Measurements from ENCODE around the gene NFIA. TPM values are rescaled to one million over a fixed set of nuclear protein-coding genes. Genes with fewer than 3 reads are reported as not detected.

The NFIA gene
- total and polyA plus RNA-seq, 10 of the 15 experiments (the other 5 are each of a cell fraction or from before 2014, with no cell fraction given), result 0.10 to 0.16 TPM; not detected in 8

DNA sequence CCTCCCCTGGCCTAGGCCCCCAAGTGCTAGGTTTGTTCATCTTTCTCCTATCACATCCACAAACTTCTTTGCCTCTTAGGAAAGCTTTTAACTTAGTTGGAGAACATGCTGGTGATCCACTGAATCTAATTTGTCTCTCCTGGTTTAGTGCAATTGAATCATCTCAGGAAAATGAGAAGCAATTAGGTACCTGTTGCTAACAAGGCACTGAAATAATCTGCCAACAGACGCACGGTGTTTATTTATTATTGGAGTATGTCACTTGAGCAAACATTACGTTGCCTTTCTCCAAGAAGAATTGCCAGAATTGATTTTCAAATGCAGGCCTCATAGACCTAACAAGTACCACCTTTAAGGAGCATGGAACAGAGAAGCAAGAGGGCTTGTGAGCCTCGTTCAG is 309.4 kb downstream of the NFIA start:
- BruUV-seq (replicated peaks), result no TSS peak
- no peak for DNase-seq (ENCODE audit: low read depth, low spot score)
- no peak for TF ChIP-seq RAD51 (IDR thresholded peaks at IDR 0.05)
- no peak for TF ChIP-seq ZNF24 (IDR thresholded peaks at IDR 0.05)
- TF ChIP-seq NR2C1 (IDR thresholded peaks at IDR 0.05), result no peak
- no peak for TF ChIP-seq RBBP5 (conservative IDR thresholded peaks at IDR 0.05)
- TF ChIP-seq, protein P1, sequence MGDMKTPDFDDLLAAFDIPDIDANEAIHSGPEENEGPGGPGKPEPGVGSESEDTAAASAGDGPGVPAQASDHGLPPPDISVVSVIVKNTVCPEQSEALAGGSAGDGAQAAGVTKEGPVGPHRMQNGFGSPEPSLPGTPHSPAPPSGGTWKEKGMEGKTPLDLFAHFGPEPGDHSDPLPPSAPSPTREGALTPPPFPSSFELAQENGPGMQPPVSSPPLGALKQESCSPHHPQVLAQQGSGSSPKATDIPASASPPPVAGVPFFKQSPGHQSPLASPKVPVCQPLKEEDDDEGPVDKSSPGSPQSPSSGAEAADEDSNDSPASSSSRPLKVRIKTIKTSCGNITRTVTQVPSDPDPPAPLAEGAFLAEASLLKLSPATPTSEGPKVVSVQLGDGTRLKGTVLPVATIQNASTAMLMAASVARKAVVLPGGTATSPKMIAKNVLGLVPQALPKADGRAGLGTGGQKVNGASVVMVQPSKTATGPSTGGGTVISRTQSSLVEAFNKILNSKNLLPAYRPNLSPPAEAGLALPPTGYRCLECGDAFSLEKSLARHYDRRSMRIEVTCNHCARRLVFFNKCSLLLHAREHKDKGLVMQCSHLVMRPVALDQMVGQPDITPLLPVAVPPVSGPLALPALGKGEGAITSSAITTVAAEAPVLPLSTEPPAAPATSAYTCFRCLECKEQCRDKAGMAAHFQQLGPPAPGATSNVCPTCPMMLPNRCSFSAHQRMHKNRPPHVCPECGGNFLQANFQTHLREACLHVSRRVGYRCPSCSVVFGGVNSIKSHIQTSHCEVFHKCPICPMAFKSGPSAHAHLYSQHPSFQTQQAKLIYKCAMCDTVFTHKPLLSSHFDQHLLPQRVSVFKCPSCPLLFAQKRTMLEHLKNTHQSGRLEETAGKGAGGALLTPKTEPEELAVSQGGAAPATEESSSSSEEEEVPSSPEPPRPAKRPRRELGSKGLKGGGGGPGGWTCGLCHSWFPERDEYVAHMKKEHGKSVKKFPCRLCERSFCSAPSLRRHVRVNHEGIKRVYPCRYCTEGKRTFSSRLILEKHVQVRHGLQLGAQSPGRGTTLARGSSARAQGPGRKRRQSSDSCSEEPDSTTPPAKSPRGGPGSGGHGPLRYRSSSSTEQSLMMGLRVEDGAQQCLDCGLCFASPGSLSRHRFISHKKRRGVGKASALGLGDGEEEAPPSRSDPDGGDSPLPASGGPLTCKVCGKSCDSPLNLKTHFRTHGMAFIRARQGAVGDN (IDR thresholded peaks at IDR 0.05), result no peak
- TF ChIP-seq BHLHE40 (IDR thresholded peaks at IDR 0.05; ENCODE audit: borderline replicate concordance in 1 of 2, low read depth in 2 of 2, low read length in 1 of 2), result no peak
- no peak for TF ChIP-seq HDAC6 (IDR thresholded peaks at IDR 0.05; ENCODE audit: unreplicated experiment)
- TF ChIP-seq, protein P2, sequence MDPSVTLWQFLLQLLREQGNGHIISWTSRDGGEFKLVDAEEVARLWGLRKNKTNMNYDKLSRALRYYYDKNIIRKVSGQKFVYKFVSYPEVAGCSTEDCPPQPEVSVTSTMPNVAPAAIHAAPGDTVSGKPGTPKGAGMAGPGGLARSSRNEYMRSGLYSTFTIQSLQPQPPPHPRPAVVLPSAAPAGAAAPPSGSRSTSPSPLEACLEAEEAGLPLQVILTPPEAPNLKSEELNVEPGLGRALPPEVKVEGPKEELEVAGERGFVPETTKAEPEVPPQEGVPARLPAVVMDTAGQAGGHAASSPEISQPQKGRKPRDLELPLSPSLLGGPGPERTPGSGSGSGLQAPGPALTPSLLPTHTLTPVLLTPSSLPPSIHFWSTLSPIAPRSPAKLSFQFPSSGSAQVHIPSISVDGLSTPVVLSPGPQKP (IDR thresholded peaks at IDR 0.05; ENCODE audit: low read depth, low read length), result no peak
- TF ChIP-seq DPF2 (IDR thresholded peaks at IDR 0.05), result no peak
- TF ChIP-seq, protein P3, sequence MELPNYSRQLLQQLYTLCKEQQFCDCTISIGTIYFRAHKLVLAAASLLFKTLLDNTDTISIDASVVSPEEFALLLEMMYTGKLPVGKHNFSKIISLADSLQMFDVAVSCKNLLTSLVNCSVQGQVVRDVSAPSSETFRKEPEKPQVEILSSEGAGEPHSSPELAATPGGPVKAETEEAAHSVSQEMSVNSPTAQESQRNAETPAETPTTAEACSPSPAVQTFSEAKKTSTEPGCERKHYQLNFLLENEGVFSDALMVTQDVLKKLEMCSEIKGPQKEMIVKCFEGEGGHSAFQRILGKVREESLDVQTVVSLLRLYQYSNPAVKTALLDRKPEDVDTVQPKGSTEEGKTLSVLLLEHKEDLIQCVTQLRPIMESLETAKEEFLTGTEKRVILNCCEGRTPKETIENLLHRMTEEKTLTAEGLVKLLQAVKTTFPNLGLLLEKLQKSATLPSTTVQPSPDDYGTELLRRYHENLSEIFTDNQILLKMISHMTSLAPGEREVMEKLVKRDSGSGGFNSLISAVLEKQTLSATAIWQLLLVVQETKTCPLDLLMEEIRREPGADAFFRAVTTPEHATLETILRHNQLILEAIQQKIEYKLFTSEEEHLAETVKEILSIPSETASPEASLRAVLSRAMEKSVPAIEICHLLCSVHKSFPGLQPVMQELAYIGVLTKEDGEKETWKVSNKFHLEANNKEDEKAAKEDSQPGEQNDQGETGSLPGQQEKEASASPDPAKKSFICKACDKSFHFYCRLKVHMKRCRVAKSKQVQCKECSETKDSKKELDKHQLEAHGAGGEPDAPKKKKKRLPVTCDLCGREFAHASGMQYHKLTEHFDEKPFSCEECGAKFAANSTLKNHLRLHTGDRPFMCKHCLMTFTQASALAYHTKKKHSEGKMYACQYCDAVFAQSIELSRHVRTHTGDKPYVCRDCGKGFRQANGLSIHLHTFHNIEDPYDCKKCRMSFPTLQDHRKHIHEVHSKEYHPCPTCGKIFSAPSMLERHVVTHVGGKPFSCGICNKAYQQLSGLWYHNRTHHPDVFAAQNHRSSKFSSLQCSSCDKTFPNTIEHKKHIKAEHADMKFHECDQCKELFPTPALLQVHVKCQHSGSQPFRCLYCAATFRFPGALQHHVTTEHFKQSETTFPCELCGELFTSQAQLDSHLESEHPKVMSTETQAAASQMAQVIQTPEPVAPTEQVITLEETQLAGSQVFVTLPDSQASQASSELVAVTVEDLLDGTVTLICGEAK (IDR thresholded peaks at IDR 0.05; ENCODE audit: borderline replicate concordance), result no peak
- no peak for TF ChIP-seq SREBF2 (IDR thresholded peaks at IDR 0.05; ENCODE audit: low read length)
- TF ChIP-seq, protein P4, sequence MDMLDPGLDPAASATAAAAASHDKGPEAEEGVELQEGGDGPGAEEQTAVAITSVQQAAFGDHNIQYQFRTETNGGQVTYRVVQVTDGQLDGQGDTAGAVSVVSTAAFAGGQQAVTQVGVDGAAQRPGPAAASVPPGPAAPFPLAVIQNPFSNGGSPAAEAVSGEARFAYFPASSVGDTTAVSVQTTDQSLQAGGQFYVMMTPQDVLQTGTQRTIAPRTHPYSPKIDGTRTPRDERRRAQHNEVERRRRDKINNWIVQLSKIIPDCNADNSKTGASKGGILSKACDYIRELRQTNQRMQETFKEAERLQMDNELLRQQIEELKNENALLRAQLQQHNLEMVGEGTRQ (IDR thresholded peaks at IDR 0.05; ENCODE audit: borderline replicate concordance, low read depth, low read length), result no peak
- TF ChIP-seq, protein P5, sequence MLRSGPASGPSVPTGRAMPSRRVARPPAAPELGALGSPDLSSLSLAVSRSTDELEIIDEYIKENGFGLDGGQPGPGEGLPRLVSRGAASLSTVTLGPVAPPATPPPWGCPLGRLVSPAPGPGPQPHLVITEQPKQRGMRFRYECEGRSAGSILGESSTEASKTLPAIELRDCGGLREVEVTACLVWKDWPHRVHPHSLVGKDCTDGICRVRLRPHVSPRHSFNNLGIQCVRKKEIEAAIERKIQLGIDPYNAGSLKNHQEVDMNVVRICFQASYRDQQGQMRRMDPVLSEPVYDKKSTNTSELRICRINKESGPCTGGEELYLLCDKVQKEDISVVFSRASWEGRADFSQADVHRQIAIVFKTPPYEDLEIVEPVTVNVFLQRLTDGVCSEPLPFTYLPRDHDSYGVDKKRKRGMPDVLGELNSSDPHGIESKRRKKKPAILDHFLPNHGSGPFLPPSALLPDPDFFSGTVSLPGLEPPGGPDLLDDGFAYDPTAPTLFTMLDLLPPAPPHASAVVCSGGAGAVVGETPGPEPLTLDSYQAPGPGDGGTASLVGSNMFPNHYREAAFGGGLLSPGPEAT (IDR thresholded peaks at IDR 0.05; ENCODE audit: low read depth), result no peak

More for the DNA sequence above, 309.4 kb downstream of the NFIA start:
- FAIRE-seq (no peak), ATAC-seq (no peak)
- WGBS (ENCODE audit: insufficient coverage, insufficient replicate concordance, low lambda C conversion rate, missing lambda C conversion rate), result 49% methylated on average over 4 of the region's 4 CpGs
- Histone ChIP-seq H3K4me1 (ENCODE audit: control insufficient read depth, insufficient read depth, low read length) (no peaks in the 10 kb centered on the region), H3K27me3 (replicated peaks in 1 of 2; ENCODE audit: control insufficient read depth in 2 of 2, insufficient read depth in 2 of 2, low read length in 1 of 2) (no peaks in the 10 kb centered on the region; a peak in 1 of 4 replicates), H3K4me3 (no peak overlapping the region), H3K9ac (ENCODE audit: control insufficient read depth, insufficient read depth, low read length) (no peak overlapping the region), H3K79me2 (ENCODE audit: control insufficient read depth, insufficient read depth, low read length) (no peaks in the 10 kb centered on the region), H3K36me3 (ENCODE audit: control insufficient read depth in 2 of 2, insufficient read depth in 2 of 2, low read length in 1 of 2) (no peaks in the 10 kb centered on the region), H4K20me1 (ENCODE audit: control insufficient read depth, insufficient read depth) (no peaks in the 10 kb centered on the region), H3K9me3 (replicated peaks; ENCODE audit: control insufficient read depth, insufficient read depth, low read length) (no peaks in the 10 kb centered on the region), H2AFZ (ENCODE audit: control insufficient read depth, low read depth, low read length) (no peak overlapping the region), H3K27ac (ENCODE audit: control insufficient read depth, insufficient read depth) (no peak overlapping the region), H3K4me2 (ENCODE audit: control insufficient read depth, insufficient read depth) (no peak overlapping the region)
- intact Hi-C loops (cut with micrococcal nuclease; ENCODE audit: unreplicated experiment) (no loop called here), in situ Hi-C loops (cut with MboI) (no loop called here)
- SMC1A ChIA-PET (ENCODE audit: uncharacterized antibody, unreplicated experiment), result no interaction called here
- CTCF ChIA-PET, result no interaction called here
- RAD21 ChIA-PET (ENCODE audit: unreplicated experiment), result no interaction called here
- POLR2A ChIA-PET, result no interaction called here

All from GM12878 (cell line).